Panc1 (cell line): ENCODE measurements around the gene MRNIP.

Experiments
- POLR2AphosphoS5 ChIP-seq: IDR thresholded peaks from 2 replicates; pipeline ENCODE4 v1.6.1; 2012; ENCODE audit warnings: mild to moderate bottlenecking, low read depth, low read length, moderate library complexity
- REST ChIP-seq, 2 experiments: IDR thresholded peaks; 2 replicates each; pipeline ENCODE4 v1.6.1; 2011 to 2012; ENCODE audit warnings: low read depth in 2 of 2, control low read depth in 1 of 2, low read length in 1 of 2, mild to moderate bottlenecking in 1 of 2, moderate library complexity in 1 of 2; ENCODE audit not compliant: insufficient read depth in 1 of 2
- SIN3A ChIP-seq: IDR thresholded peaks from 2 replicates; pipeline ENCODE4 v1.6.1; 2012; ENCODE audit warnings: low read depth, mild to moderate bottlenecking, low read length, moderate library complexity, borderline replicate concordance; ENCODE audit not compliant: insufficient read depth

DNA sequence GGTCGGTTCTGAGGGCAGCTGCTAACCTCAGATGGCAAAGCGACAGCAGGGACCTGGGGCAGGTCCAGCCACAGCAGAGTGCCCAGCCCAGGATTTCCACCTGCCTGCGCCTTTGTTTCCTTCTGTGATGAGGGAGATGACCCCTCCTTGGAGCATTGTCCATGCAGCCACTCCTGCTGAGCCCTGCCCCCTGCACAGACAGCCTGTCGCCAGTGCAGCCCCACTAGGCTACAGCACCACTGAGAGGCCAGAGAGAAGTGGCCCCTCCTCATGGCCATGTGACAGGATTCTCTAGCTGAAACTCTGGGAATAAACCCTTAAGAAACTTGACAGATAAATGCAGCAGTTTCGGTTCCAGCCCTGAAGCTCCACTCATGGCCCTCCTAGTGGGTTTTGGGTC, 10.5 kb upstream of the MRNIP start:
- TF ChIP-seq POLR2AphosphoS5 (no peak), SIN3A (no peak), REST (IDR thresholded peaks at IDR 0.05; ENCODE audit: insufficient read depth in 1 of 2, low read depth in 2 of 2, low read length in 1 of 2) (no peak)
